Osteoblast (primary cell): Measurements from ENCODE around the gene ATPAF2. TPM values are rescaled to one million over a fixed set of nuclear protein-coding genes. Genes with fewer than 3 reads are reported as not detected.

Experiments
- DNase-seq: peaks from one replicate; pipeline ENCODE4 v3.0.0; 2011; ENCODE audit warnings: low spot score, mixed read lengths; ENCODE audit not compliant: insufficient read length; ENCODE audit errors: missing footprints
- H2AFZ ChIP-seq: 2 replicates; pipeline ENCODE4 v1.6.0; 2011; ENCODE audit warnings: mild to moderate bottlenecking, low read length
- H3K27ac ChIP-seq: 2 replicates; pipeline ENCODE4 v1.5.1; 2011; ENCODE audit warnings: mild to moderate bottlenecking, low read depth, low read length, moderate library complexity
- H3K27me3 ChIP-seq: 2 replicates; pipeline ENCODE4 v1.6.0; 2012; ENCODE audit warnings: mild to moderate bottlenecking, control low read depth, inconsistent platforms, low read length, moderate library complexity; ENCODE audit not compliant: insufficient read depth
- H3K36me3 ChIP-seq: 2 replicates; pipeline ENCODE4 v1.5.1; 2011; ENCODE audit warnings: mild to moderate bottlenecking, low read length, control low read depth, moderate library complexity; ENCODE audit not compliant: insufficient read depth
- H3K4me1 ChIP-seq: 2 replicates; pipeline ENCODE4 v1.5.1; 2011; ENCODE audit warnings: mild to moderate bottlenecking, low read length, control low read depth, moderate library complexity; ENCODE audit not compliant: insufficient read depth
- H3K4me2 ChIP-seq: 2 replicates; pipeline ENCODE4 v1.6.0; 2011; ENCODE audit warnings: mild to moderate bottlenecking, low read length; ENCODE audit not compliant: insufficient read depth
- H3K4me3 ChIP-seq: fragments of 200-600 bp; sonication (generic); 3 replicates; pipeline ENCODE4 v1.5.1; 2012; ENCODE audit warnings: mild to moderate bottlenecking, low read length, inconsistent platforms; ENCODE audit not compliant: insufficient read depth
- H3K79me2 ChIP-seq: 2 replicates; pipeline ENCODE4 v1.6.0; 2012; ENCODE audit warnings: mild to moderate bottlenecking, low read length, control low read depth, inconsistent platforms; ENCODE audit not compliant: insufficient read depth
- H3K9me3 ChIP-seq: 2 replicates; pipeline ENCODE4 v1.5.1; 2011; ENCODE audit warnings: low read depth, low read length, control low read depth
- H4K20me1 ChIP-seq: 2 replicates; pipeline ENCODE4 v1.6.0; 2012; ENCODE audit warnings: mild to moderate bottlenecking, low read length, control low read depth; ENCODE audit not compliant: insufficient read depth
- total RNA-seq: library from RNA; depleted of rRNA; stranded (reverse); fragments of >200 nt; gene quantifications from 2 replicates; pipeline ENCODE4 v1.2.3, GENCODE V29; 2012
- TF ChIP-seq, protein P1 (sequence below): IDR thresholded peaks from 2 replicates; pipeline ENCODE4 v1.5.1; 2011; ENCODE audit warnings: mild to moderate bottlenecking, low read depth, low read length, moderate library complexity; ENCODE audit errors: extremely low read depth

The ATPAF2 gene
- total RNA-seq, 1 donor: 20.3 TPM

DNA sequence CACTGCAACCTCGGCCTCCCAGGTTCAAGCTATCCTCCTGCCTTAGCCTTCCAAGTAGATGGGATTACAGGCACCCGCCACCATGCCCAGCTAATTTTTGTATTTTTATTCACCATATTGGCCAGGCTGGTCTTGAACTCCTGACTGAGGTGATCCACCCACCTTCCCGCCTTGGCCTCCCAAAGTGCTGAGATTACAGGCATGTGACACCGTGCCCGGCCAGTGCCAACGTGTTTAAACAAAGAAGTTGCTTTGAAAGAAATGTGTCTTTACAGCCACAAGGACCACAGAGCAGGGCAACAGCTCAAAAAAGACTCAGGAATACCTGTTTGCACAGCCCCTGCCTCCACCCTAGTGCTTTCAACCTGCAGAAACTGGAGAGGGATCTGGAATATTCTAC, 25.0 kb downstream of the ATPAF2 start:
- H3K4me2 ChIP-seq: no peak overlapping the region
- H2AFZ ChIP-seq: no peak overlapping the region
- H3K27ac ChIP-seq: no peak overlapping the region
- no peaks in the 10 kb centered on the region for H3K79me2 ChIP-seq
- H3K36me3 ChIP-seq: no peaks in the 10 kb centered on the region
- no peak for DNase-seq
- peaks cover 9% of the 10 kb centered on the region for H3K4me1 ChIP-seq
- TF ChIP-seq, protein P1, sequence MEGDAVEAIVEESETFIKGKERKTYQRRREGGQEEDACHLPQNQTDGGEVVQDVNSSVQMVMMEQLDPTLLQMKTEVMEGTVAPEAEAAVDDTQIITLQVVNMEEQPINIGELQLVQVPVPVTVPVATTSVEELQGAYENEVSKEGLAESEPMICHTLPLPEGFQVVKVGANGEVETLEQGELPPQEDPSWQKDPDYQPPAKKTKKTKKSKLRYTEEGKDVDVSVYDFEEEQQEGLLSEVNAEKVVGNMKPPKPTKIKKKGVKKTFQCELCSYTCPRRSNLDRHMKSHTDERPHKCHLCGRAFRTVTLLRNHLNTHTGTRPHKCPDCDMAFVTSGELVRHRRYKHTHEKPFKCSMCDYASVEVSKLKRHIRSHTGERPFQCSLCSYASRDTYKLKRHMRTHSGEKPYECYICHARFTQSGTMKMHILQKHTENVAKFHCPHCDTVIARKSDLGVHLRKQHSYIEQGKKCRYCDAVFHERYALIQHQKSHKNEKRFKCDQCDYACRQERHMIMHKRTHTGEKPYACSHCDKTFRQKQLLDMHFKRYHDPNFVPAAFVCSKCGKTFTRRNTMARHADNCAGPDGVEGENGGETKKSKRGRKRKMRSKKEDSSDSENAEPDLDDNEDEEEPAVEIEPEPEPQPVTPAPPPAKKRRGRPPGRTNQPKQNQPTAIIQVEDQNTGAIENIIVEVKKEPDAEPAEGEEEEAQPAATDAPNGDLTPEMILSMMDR: no peak
- H3K4me3 ChIP-seq: no peak overlapping the region
- H3K27me3 ChIP-seq: no peaks in the 10 kb centered on the region
- no peaks in the 10 kb centered on the region for H3K9me3 ChIP-seq
- H4K20me1 ChIP-seq: peaks cover 2% of the 10 kb centered on the region

- Histone ChIP-seq H2AFZ (no peak overlapping the region), H3K36me3 (no peaks in the 10 kb centered on the region)
These were observed 27.7 kb downstream of the ATPAF2 start for GRCh38 chr17:18011286-18011685.

GRCh38 chr17:18009609-18010420, 29.2 kb downstream of the ATPAF2 start:
- no peak overlapping the region for H3K27ac ChIP-seq
- no peak overlapping the region for H2AFZ ChIP-seq
- no peaks in the 10 kb centered on the region for H3K79me2 ChIP-seq
- no peaks in the 10 kb centered on the region for H3K36me3 ChIP-seq
- H4K20me1 ChIP-seq: no peaks in the 10 kb centered on the region
- DNase-seq: peak; percentile 67
- H3K4me2 ChIP-seq: no peak overlapping the region
- no peak overlapping the region for H3K4me3 ChIP-seq
- TF ChIP-seq, protein P1: no peak
- H3K9me3 ChIP-seq: no peaks in the 10 kb centered on the region
- H3K27me3 ChIP-seq: no peaks in the 10 kb centered on the region
- H3K4me1 ChIP-seq: peaks cover 13% of the 10 kb centered on the region

More at GRCh38 chr17:18011286-18011685, 27.7 kb downstream of the ATPAF2 start:
- Histone ChIP-seq H3K27ac (no peak overlapping the region), H3K4me3 (no peak overlapping the region), H3K4me1 (peaks cover 13% of the 10 kb centered on the region), H3K4me2 (no peak overlapping the region), H4K20me1 (no peaks in the 10 kb centered on the region), H3K79me2 (no peaks in the 10 kb centered on the region), H3K9me3 (no peaks in the 10 kb centered on the region), H3K27me3 (no peaks in the 10 kb centered on the region)
- TF ChIP-seq, protein P1: no peak
- no peak for DNase-seq

DNA sequence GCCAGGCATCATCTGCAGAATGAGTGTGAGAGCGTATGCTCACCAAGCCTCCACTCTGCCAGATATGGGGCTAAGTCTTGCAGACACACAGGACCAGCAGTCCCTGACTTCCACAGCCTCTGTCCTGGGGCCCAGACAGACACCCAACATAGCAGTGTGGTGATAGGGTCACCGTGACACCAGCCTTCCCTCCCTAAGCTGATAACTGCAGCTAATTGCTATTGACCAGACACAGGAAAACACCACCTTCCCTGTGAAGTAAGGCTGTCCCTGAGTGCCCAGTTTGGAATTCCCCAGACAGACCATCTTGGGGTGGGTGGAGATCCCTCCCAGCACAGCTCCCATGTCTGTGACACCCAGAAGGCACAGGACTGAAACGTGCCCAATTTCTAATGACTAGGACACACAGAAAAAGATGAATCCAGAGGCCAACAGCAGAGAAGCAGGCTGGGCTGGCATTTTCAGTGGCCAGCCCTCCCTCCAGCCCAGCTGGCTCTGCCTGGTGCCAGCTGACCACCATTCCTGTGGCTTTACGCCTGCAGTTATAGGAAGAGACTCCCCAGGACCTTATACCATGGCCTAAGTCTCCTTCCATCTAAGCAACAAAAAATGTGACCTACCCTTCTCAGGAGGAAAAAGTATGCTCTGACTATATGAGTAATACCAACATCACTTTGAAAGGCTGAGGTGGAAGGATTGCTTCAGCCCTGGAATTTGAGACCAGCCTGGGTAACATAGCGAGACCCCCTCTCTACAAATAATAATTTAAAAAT, 30.3 kb downstream of the ATPAF2 start:
- no peaks in the 10 kb centered on the region for H3K36me3 ChIP-seq
- no peaks in the 10 kb centered on the region for H3K79me2 ChIP-seq
- DNase-seq: peak; percentile 96
- peaks cover 13% of the 10 kb centered on the region for H3K4me1 ChIP-seq
- peak overlapping the region; percentile 37 for H3K27ac ChIP-seq
- H3K9me3 ChIP-seq: no peaks in the 10 kb centered on the region
- H4K20me1 ChIP-seq: peaks cover 2% of the 10 kb centered on the region
- H2AFZ ChIP-seq: no peak overlapping the region
- peak overlapping the region; percentile 29 for H3K4me2 ChIP-seq
- H3K27me3 ChIP-seq: no peaks in the 10 kb centered on the region
- H3K4me3 ChIP-seq: no peak overlapping the region
- TF ChIP-seq, protein P1: no peak
